Inflammatory macrophage treated with lipopolysaccharide for 1 hour (primary cell): ENCODE data around the gene C16orf78.

ENCODE experiments used
- DNase-seq, 2 donors: peaks; one replicate each; pipeline ENCODE4 v3.0.0-alpha.2; 2020 to 2022

Gene C16orf78

DNA sequence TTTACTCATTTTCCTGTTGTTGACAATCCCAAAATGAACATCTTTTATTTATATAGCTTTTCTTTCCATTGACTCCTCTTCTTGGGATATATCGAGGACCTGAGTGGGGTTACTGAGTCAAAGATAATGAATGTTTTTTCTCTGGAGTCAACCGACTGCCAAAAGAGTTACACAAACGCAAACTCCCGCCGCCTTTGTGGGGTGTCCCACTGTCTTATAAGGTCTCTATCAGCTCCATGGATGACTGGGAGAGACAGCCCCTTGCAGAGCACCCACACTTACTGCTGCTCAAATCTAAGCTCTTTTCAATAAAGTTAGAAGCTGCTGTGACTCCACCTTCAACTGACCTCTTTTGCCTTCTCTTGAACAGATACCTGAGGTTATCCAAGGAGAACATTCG lies 25.2 kb downstream of the C16orf78 start:
- DNase-seq, result no peak

DNA sequence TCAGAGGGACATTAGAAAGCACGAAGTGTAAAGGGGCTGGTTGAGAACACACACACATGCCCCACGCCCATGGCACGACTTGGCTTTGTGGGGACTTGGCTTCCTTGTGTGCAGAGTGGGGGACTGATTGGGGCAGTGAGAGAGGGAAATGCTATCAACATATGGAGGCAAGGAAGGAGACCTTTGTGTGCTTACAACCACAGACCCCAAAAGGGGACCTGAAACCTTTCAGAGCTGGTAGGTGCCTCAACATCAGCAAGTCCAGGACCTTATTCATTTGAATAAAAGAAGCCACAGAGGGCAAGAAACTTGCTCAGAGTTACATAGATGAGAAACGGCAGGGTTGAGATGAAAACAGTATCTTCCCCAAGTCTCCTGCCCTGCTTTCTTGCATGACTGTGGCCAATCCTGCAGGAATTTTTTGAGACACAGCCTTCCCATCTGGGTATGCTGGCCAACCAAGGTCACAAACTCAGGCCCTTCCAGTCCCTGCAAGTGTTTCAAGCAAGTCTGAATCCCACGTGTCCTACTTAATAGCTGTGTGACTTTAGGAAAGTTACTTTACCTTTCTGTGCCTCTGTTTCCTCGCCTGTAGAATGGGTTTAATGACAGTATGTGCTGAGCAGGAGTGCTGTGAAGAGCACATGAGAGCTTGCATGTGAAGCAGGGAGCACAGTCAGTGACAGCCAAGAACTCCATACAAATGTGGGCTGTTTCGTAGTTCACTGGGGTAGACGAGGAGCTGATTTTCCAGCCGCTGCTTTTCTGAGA lies 26.2 kb downstream of the C16orf78 start:
- no peak for DNase-seq

DNA sequence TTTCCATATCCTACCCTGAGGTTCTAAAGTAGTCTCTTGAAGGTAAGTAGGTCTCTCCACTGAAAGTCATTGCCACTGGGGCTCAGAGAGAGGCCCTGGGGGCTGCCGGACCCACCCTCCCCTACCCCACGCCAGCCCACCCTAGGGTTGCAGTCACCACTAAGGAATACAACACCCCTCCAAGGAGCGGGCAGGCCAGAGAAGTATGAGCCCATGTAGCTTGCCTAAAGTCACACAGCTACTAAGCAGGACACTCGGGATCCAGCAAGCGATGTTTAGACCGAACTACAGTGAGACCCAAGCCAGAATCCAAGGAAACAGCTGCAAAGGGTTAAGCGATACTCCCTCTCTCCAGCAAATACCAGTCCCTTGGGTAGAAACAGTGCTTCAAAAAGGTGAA lies 27.0 kb downstream of the C16orf78 start:
- no peak for DNase-seq

DNA sequence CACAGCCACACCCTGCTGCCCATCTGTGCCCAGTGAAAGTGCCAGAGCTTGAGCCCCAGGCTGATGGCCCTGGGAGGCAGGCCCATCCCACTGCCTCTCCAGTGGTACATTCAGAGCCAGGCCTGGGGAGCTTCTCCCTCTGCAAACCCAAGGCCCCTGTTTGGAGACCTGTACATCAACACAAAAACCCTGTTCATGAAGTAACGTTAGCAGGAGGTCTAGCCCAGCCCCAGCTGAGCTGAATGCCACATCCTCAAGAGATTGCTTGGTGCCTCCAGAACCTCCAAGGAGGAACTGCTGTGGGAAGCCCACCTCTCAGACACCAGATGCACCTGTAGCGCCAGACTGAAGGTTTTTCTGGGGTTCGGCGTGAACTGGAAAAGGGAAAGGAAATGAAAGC lies 31.5 kb downstream of the C16orf78 start:
- DNase-seq, result no peak

DNA sequence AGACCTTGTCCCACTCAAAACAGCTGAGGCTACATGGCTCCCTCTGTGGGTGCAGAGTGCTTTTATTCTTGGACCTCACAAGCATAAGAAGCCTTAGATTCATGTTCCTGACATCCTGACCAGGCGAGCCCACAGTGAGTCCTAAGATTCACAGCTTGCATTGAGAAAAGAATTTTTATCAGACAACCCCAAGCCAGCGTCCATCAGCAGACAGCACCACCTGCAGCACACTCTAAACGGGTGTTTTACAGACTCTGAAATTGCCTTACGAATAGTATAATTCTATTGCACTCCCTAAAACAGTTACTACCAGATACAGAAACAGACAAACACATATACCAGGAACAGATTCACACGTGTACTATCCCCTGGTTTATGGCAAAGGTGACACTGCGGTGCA lies 31.9 kb downstream of the C16orf78 start:
- no peak for DNase-seq

DNA sequence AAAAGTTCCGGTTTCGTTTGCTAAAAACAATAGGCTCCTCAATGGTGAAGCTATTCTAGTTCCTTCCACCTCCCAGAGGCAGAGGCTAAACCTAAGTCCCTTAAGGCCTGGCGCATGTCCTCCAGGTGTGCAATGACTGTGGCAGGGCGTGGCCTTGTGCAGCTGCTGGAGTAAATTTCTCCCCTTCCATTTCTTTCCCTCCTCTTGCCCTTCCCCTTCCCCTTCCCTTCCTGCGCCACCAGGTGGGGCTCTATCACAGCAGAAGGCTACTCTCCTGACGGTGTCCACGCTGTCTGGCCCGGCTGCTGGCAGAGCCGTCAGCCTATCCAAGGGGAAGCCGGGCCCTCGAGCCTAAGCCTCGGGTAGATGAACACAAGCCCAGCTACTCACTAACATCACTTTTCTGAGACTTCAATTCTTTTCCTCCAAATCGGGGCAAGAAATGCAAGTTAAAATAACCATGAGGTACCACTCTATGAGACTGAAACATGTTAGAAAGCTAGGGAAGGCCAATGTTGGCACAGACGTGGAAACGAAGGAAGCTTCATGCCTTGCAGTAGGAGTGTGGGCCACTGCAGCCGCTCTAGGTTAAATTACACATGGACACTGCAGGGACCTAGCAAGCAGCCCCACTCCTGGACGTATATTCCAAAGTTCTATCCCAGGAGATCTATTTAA lies 34.4 kb downstream of the C16orf78 start:
- DNase-seq, result peak; percentile 42 to 57

DNA sequence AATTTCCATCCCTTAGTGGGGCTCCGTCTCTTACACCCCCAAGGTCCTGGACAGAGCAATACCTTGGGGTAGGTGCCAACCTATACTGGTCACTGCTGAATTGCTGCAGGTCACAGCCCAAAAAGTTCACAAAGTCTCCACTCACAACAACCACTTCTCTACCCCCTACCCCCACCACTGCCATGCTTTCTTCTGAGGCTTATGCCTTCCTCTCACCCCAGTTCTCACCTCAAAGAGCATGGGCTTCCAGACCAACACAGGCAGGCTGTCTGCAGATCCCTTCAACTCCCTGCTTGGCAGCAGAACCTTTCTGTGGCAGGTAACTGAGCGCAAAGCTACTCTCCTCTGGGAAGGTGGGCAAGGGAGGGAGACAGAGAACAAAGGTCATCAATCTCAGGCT lies 35.5 kb downstream of the C16orf78 start:
- DNase-seq, result no peak

DNA sequence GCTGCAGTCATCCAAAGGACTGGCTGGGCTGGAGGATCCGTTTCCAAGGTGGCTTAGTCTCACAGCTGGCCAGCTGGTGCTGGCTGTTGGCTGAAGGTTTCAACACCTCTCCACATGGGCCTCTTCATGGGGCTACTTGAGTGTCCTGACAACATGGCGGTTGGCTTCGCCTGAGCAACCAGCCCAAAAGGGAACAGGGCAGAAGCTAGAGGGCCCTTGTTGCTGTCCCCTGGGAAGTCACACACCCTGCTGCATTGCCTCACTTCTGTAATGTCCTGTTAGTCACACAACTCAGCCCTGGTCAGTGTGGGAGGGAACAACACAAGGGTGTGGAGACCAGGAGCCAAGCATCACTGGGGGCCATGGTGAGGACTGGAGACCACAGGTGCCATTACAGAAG lies 36.6 kb downstream of the C16orf78 start:
- DNase-seq, result peak in 1 of 2 donors; percentile 2

DNA sequence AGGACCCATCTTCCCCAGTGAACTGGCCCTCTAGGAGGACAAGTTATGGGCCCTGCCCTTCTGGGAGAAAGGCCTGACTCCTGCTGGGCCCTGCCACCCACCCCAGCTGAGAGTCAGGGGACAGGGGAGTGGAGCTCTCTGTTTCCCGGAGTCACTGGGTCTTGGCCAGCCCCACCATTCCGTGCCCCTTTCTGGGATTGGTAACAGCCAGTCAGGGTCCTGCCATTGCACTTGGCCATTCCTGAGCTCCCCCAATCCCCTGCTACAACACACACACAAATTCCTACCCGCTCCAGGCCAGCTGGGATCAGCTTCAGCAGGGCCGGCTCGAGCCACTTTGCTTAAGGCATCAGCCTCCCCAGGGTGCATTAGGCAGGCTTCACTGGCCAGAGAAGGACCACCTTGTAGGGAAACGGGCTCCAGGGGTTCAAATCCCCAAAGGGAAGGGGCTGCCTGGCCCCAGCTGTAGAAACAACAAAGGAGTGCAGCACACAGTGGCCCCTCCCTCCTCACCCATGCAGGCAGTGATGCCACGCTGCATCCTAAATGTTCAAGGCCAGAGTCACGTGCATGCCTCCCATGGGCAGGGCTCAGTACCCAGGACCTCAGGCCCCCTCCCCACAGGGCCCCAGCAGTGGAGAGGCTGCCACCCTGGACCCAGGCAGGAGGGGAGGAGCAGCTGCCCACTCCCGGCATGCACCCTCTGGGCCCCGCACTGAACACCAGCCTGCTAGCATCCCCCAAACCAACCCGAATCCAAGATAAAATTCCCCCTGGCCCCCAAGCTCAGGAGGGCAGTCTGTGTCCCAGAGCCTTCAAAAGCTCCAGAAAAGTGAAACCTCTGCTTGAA lies 37.7 kb downstream of the C16orf78 start:
- no peak for DNase-seq

DNA sequence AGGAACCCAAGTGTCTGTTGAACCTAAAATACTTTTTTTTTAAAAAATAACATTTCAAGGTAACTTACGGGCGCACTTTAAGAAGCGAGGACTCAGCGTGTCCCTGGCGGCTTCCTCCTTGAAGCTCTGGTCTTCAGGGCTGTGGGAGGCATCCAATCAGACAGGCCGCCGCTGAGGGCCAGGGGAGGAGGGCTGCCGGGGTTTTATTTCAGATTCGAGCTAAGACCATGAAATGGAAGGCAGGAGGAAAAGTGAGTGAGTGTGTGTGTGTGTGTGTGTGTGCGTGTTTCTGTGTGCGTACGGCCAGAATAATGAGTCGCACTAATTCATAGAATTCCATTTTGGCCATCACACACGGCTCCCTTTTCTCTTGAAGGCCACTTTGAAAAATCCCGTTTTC lies 41.1 kb downstream of the C16orf78 start:
- DNase-seq, result no peak

DNA sequence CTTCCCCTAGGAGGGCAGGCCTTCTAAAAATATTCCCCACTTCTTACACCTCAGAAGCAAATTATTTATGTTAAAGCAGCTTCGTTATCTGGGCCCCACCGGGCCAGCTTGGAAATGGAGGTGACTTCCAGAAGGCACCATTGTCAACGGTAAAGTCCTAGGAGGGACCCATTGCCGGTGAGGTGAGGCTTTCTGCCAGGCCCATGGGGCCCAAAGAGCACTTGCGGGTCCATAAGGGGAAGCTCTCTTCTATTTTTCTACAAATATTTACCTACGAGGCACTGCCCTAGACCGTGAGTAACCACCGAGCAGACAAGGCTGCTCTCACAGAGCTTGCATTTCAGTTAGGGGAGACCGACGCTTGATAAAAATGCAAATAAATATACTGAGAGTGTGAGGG lies 41.5 kb downstream of the C16orf78 start:
- no peak for DNase-seq

DNA sequence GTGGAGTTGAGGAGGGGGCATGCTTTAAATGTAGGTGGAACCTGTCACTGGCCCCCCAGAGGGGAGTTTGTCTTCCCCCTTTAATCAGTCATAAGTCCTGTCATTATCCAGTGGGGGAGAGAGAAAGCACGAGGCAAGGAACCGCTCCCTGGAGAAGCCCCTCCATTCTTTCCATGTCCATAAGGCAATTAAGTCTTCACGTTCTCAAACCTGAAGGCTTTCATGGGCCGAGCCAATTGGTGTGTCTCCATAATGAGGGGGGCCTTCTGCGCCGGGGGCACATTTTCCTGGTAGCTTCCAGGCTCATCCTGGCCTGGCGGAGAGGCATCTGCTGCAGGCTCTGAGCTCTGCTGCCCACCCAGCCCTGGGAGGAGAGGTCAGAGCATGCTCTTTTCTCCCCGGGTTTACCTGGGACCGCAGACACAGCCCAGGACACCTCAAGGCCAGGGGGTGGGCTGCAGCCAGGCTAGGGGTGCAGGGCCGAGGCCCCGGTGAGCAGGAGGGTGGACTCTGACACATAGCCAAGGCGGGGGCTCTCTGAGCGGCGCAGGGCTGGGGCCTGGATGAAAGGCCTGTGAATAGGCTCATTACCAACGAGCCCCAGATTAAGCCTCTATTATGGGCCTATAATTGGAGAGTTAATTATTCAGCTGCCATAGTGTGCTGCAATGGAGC lies 42.5 kb downstream of the C16orf78 start:
- DNase-seq, result no peak

DNA sequence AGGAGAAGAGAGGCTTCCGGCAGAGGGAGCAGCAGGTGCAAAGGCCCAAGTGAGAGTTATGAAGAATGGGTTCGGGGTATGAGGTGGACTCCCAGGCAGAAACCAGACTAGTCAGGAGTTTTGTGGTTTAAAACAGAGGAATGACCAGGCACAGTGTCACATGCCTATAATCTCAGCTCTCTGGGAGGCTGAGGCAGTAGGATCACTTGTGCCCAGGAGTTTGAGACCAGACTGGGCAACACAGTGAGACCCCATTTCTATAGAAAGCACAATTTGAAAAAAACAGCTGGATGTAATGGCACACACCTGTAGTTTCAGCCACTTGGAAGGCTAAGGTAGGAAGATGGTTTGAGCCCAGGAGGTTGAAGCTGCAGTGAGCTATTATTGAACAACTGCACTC lies 43.8 kb downstream of the C16orf78 start:
- no peak for DNase-seq

DNA sequence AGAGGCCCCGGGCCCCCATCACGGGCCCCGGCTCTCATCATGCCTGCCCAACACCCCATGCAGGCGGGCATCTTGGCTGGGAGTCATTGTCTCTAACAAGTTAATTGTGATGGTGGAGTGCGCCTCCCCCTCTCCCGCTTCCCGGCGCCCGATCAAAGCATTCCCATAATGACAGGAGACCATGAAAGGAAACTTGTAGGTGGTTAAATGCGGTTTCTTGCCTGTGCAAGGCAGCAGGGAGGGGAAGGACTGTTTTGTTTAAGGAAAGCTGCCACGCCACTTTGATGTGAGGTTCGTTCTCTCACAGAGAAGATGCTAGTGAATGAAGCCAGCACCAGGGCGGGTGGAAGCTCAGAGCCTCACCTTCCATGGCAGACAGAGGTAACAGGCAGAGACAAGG lies 45.4 kb downstream of the C16orf78 start:
- DNase-seq, result no peak

DNA sequence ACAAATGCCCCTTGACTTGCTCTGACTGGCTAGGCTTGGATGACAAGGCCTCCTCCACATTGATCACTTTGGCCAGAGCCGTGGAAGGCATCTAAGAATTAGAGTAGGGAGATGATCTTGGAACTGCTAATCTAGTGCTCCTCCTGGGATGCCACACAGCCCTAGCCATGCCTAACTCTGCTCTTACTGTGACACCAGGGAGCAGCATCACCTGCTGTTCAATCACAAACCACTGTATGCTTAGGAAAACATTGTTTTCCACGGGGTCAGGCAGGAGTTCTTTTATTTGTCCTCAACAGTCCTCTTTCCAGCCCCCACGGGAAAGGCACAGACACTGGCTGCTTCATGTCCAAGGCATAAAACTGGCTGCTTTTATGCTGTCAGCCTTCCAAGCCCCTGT lies 46.3 kb downstream of the C16orf78 start:
- no peak for DNase-seq

DNA sequence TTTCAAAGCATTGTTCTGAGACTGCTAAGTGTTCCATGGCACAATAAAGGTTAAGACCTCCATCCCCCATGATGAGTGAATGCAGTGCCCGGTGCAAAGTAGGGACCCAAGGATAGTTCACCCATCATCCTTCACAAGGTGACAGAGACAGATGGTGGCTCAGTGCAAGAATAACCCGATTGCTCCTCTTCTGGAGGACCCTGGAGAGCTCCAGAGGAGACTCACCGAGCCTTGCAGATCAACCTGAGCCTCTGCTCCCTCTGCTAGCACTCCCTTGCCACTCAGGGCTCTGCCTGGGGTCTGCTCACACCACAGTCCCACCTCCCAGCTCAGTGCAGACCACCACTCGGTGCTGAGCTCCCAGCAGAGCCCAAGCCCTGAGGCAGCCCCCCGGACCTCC lies 49.3 kb downstream of the C16orf78 start:
- DNase-seq, result no peak

DNA sequence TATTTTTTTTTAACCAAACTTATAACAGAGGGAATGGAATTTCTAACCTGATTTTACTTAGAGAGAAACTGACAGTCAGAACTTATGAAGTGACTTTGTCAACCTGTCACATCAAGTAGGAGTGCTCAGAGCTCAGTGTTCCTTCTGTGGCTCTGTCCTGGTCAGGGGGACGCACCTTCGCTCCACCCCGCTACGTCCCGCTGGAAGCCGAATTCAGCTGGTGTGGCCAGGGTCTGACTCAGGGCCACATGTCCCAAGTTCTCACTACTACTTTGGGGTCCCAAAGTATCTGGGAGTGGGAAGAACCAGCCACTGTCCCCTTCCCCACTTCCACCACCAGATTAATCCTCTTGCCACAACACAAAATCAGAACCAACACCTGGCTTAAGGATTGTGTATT lies 51.4 kb downstream of the C16orf78 start:
- DNase-seq, result no peak

DNA sequence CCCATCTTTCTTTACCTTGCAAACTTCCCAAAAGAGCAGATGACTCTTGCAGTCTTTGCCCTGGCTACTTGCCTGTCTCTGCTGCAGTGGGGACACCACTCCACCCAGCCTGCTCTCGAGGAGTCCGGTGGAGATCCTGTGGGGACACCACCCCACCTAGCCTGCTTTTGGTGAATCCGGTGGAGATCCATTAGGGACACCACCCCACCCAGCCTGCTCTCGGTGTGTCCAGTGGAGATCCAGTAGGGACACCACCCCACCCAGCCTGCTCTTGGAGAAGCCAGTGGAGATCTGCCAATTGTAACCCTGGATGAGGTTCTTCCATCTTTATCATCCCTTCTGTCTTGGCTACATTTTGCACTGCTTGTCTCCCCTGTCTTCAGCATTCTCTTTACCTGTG lies 54.2 kb downstream of the C16orf78 start:
- no peak for DNase-seq

DNA sequence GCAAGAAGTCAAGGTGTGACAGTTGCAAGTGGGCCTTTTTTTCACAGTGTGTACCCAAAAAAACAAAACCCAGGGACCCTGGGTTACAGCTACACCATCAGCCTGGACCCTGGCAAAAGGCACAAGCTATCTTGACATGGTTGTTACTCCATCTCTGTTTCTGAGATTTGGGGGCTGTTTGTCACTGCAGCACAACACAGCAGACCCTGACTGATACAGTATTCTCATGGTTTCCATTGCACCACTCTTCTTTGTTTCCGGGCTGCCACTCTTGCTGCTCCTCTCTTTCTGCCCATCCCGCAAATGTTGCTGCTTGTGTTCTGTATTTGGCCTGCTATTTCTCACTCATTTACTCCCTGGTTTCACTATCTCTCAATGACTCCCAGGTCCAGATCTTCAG lies 55.2 kb downstream of the C16orf78 start:
- no peak for DNase-seq

DNA sequence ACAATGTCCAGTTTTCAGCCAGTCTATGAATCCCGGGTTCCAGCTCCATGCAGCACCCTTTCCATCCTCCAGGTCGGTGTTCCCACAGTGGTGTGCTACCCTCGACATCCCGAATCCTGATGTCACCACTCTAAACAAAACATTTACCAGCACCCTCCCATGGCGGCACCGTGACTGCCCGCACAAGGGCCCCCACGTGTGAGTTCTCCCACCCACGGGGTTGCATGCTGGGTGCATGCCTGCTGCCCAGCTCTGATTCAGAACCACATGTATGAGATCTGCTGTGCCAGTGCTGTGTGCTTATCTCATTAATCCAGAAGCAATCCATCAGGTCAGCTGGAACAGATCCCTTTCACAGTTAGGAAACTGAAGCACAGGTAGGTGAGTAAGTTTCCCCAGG lies 57.4 kb downstream of the C16orf78 start:
- no peak for DNase-seq

DNA sequence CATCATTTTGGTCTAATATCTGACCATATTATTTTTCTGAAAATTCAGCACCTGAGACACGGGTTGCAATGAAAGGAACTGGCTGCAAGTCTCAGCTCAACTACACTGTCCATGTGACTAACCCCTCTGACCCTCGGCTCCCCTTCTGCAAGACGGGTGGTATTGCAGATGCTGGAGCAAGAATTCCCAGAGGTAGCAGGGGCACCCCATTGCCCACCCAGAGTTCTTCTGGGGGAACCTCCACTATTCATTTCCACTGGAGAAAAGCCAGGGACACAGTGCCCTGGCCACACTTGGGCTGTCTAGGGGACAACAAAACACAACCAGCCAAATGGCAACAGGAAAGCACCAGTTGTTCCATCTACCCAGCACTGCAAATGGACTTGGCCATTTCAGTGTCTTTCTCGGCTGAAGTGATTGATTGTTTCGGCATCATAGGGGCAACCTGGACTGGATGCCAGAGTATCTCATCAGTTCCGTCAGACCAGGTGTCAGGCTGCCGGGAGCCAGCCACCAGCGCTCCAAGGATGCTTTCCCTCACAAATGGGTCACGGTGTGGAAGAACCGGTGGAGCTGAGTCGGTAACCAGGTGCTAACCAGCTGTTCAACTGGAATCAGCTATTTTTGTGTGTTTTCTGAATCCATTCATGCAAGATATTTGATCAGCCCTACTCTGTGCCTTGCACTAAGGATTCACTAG lies 58.1 kb downstream of the C16orf78 start:
- DNase-seq, result no peak

DNA sequence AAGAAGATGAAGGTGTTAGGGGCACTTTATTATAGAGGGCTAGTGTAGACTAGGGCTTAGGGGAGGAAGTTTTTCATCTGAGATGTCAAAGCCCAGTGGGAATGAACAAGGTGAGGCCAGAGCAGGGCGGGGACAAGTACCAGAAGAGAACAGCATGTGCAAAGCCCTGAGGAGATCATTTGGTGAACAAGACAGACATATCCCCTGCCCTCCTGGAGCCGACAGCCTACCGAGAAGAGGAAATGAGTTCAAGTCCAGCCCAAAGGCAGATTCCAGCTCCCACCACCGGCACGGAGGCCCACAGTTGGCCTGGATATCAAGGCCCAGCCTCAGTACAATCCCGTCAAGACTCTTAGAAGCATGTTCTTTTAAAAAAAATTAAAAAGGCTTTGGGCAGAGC lies 61.1 kb downstream of the C16orf78 start:
- DNase-seq, result no peak

DNA sequence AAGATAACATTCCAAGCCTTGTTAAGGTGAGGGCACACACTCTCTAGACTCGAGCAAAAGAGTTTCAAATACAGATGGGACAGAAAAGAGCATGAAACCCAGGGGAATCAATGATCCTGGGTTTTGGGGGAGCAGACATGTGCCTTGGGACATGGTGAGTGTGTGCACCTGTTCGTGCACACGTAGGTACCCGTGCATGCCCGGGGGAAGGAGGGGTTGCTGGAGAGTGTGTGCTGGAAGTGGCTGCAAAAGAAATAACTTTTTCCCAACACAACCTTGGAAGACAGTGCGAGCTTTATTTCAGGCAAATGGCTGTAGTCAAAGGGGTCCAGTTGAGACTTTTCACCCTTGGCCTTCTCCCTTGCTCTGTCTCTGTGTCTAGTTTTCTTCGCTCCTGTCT lies 62.6 kb downstream of the C16orf78 start:
- no peak for DNase-seq
